ENCODE results near the gene AHNAK.

The AHNAK gene

GRCh38 chr11:62498031-62498430 lies 48.6 kb downstream of the AHNAK start:
- no peak for DNase-seq (ENCODE audit: low read depth in 4 of 4, low spot score in 1 of 4)

- DNase-seq (ENCODE audit: low read depth in 4 of 4, low spot score in 1 of 4) = no peak
These were observed 49.3 kb downstream of the AHNAK start for GRCh38 chr11:62497132-62497801.

- no peak for DNase-seq (ENCODE audit: low read depth in 4 of 4, low spot score in 1 of 4)
These were observed 49.9 kb downstream of the AHNAK start for GRCh38 chr11:62496676-62497075.

- DNase-seq (ENCODE audit: low read depth in 4 of 4, low spot score in 1 of 4) = no peak
These were observed 52.4 kb downstream of the AHNAK start for GRCh38 chr11:62494246-62494645.

- DNase-seq (ENCODE audit: low read depth in 4 of 4, low spot score in 1 of 4) = no peak
These were observed 52.8 kb downstream of the AHNAK start for GRCh38 chr11:62493801-62494200.

GRCh38 chr11:62492586-62492985 lies 54.0 kb downstream of the AHNAK start:
- DNase-seq (ENCODE audit: low read depth in 4 of 4, low spot score in 1 of 4) = no peak

- DNase-seq (ENCODE audit: low read depth in 4 of 4, low spot score in 1 of 4) = no peak
These were observed 54.9 kb downstream of the AHNAK start for GRCh38 chr11:62491571-62492329.

- DNase-seq (ENCODE audit: low read depth in 4 of 4, low spot score in 1 of 4) = no peak
These were observed 57.4 kb downstream of the AHNAK start for GRCh38 chr11:62489204-62489603.

- DNase-seq (ENCODE audit: low read depth in 4 of 4, low spot score in 1 of 4) = no peak
These were observed 58.7 kb downstream of the AHNAK start for GRCh38 chr11:62487738-62488551.

GRCh38 chr11:62487136-62487535 lies 59.5 kb downstream of the AHNAK start:
- no peak for DNase-seq (ENCODE audit: low read depth in 4 of 4, low spot score in 1 of 4)

- no peak for DNase-seq (ENCODE audit: low read depth in 4 of 4, low spot score in 1 of 4)
These were observed 62.3 kb downstream of the AHNAK start for GRCh38 chr11:62484352-62484751.

GRCh38 chr11:62482753-62483152 lies 63.9 kb downstream of the AHNAK start:
- no peak for DNase-seq (ENCODE audit: low read depth in 4 of 4, low spot score in 1 of 4)

GRCh38 chr11:62479631-62480201 lies 66.9 kb downstream of the AHNAK start:
- no peak for DNase-seq (ENCODE audit: low read depth in 4 of 4, low spot score in 1 of 4)

- DNase-seq (ENCODE audit: low read depth in 4 of 4, low spot score in 1 of 4) = no peak
These were observed 68.7 kb downstream of the AHNAK start for GRCh38 chr11:62477927-62478326.

- no peak for DNase-seq (ENCODE audit: low read depth in 4 of 4, low spot score in 1 of 4)
These were observed 74.3 kb downstream of the AHNAK start for GRCh38 chr11:62472063-62472884.

- DNase-seq (ENCODE audit: low read depth in 4 of 4, low spot score in 1 of 4) = no peak
These were observed 75.0 kb downstream of the AHNAK start for GRCh38 chr11:62471603-62472002.

- no peak for DNase-seq (ENCODE audit: low read depth in 4 of 4, low spot score in 1 of 4)
These were observed 78.0 kb downstream of the AHNAK start for GRCh38 chr11:62468577-62468976.

- DNase-seq (ENCODE audit: low read depth in 4 of 4, low spot score in 1 of 4) = no peak
These were observed 80.2 kb downstream of the AHNAK start for GRCh38 chr11:62466444-62466843.

- DNase-seq (ENCODE audit: low read depth in 4 of 4, low spot score in 1 of 4) = no peak
These were observed 82.0 kb downstream of the AHNAK start for GRCh38 chr11:62464655-62465054.

- no peak for DNase-seq (ENCODE audit: low read depth in 4 of 4, low spot score in 1 of 4)
These were observed 83.5 kb downstream of the AHNAK start for GRCh38 chr11:62463121-62463542.

GRCh38 chr11:62462508-62462892 lies 84.1 kb downstream of the AHNAK start:
- DNase-seq (ENCODE audit: low read depth in 4 of 4, low spot score in 1 of 4) = no peak

Measured in stimulated activated CD4-positive, alpha-beta T cell treated with anti-CD3 and anti-CD28 coated beads, Interleukin-1b, Interleukin-23, amount 100 ng/mL, for 24 hours (primary cell).